Activated T-cell treated with anti-CD3 and anti-CD28 coated beads for 24 hours (primary cell): ENCODE results near the gene PLCB1.

ENCODE experiments used
- DNase-seq: peaks from one replicate; pipeline ENCODE4 v3.0.0-alpha.2; 2020; ENCODE audit warnings: low read depth

The PLCB1 gene

DNA sequence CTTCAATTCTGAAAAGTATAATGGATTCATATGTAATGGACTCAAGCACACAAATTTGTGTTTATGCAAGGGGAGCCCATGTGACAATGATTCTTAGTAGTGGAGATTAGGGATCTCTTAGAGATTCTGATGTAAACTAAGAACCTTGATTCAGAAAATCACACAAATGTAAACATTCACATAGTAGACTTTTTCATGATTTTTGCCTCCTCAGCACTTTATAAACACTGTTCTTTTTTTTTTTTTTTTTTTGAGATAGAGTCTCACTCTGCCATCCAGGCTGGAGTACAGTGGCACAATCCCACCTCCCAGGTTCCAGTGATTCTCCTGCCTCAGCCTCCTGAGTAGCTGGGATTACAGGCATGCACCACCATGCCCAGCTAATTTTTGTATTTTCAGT lies 766.8 kb downstream of the PLCB1 start:
- DNase-seq = no peak

DNA sequence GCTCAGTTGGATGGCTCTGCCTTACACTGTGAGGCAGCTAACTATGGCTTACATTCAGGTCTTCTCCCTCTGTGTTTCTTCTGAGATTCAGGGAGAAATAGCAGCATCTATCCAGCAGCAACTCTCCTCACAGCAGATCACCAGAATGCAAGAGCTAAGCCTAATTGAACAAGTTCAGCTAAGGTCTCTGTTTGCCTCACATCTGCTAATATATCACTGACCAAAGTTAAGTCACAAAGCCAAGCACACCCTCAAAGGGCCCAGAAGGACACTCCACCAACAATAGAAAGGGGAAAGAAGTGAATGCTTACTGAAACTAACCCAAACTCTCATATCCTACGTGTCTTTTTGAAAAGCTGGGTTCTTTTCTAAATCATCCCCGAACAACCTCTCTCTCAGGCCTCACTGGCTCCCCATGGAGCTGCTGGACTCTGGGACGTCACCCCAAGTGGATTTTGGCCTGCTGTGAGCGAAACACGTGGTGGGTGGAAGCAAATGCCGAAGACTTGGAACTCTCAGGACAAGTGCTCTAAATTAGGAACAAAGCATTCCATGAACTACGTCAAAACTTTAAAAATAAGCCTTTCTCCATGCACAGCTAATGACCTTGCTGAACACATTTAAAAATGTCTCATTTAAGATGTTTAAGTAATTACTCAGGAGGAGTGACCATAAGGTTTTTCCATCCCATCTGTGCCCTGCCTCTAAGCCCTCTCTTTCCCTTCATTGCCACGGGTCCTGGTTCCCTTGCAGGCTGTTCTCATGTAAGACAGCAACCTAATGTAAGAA lies 769.4 kb downstream of the PLCB1 start:
- DNase-seq = no peak

DNA sequence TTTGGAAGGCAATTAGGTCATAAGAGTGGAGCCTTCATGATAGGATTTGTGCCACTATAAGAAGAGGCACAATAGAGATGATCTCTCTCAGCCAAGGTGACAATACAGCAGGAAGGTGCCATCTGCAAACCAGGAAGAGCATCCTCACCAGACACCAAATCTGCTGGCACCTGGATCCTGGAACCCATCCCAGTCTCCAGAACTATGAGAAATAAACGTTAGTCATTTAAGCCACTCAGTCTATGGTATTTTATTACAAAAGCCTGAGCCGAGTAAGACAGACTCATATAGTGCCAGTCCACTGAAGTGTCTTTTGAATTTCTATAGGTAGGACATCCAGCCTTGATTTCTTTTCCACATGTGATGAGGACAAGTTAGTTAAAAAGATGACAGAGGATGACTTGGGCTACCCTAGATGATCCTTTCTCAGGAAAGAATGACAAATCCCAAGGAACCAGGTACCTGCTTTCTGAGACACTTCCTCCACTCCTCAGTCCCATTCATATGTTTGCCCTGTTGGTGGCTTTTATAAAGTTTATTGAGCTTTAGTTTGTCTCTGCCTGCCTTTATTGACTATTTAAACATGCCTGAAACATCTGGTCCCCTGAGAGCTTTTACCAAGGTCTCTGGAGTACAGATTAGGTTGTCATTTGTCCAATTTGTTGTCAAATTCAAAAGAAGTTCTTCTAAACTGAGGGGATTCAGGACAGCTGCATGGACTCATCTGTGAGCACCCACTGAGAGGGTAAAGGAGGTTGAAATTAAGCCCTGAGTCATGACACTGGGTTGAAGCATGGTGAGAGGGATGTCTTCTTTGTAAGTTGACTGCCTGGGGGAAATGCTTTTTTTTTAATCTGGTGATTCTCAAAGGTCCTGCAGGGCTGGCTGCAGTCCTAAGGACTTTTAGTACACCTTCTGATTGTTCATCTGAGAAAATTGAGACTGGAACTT lies 771.9 kb downstream of the PLCB1 start:
- no peak for DNase-seq

DNA sequence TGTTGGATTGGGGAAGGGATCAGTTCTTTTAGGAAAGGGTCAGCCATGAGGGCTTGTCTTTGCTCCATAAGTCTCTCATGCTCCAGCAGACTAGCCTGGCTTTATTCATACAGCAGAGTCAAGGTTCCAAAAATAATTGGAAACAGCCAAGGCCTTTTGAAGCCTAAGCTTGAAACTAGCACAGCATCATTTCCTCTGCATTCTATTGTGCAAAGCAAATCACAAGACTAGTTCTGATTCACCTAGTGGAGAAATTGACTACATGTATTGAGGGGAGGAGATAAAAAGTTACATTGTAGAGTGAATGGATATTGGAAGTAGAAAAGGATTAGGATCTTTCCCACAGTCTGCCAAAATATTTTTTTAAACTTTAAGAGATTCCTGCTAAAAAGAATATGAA lies 777.5 kb downstream of the PLCB1 start:
- DNase-seq = no peak

DNA sequence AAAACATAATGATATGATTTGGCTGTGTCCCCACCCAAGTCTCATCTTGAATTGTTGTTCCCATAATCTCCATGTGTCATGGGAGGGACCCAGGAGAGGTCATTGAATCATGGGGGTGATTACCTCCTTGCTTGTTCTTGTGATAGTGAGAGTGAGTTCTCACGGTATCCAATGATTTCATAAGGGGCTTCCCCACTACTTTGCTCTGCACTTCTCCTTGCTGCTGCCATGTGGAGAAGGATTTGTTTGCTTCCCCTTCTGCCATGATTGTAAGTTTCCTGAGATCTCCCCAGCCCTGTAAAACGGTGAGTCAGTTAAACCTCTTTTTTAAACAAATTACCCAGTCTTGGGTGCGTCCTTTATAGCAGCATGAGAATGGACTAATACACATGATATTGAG lies 780.0 kb downstream of the PLCB1 start:
- no peak for DNase-seq

DNA sequence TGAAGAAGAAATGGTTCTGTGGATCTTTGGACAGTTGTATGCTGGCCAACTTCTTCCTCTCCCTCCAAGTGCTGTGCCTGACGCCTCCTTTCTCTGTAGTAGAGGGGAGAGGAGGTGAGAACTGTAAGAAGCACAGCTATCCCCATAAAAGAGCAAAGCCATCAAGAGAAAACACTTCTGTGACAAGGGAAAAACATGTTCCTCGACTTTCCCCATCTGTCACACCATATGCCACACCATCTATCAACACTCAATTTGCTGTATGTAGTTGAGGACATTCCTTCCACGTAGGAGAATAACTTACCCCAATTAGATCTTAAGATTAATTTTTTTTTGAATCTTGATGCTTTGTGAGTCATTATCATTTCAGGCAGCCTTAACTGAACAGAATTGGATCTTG lies 780.7 kb downstream of the PLCB1 start:
- no peak for DNase-seq

DNA sequence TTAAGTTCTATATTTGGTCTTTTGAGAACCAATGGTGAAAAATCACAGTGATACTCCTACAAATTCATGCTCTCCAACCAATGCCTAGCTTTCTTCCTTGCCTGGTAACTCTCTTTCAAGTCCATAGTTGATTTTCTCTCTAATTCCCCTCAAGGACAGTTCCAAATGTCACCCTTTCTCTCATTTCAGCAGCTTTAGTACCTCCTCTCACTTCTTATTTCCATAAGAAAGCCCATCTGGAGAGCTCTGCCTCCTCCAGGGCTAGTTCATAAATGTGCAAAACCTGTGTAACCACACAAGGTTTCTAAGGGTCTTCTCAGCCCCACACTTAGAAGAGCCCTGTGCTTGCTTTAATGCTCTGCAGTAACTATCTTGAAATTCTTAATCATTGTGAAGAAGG lies 781.4 kb downstream of the PLCB1 start:
- no peak for DNase-seq

DNA sequence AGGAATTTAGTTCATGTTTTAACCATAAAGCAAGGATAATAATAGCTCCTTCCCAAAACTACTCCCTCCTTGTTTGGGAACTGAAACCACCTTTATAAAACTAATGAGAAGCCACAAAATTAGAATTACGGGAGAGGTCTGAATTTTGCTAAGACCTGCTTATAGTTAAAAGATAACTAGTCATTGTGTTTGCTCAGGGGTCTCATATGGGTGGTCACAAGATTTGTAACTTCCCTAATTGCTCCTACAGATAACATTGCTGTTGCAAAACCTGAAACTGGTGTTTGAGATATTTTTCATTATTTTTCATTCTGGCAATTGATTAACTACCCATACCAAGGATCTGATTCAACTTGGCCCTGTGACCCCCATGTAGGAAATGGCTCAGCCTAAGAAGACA lies 782.4 kb downstream of the PLCB1 start:
- no peak for DNase-seq

DNA sequence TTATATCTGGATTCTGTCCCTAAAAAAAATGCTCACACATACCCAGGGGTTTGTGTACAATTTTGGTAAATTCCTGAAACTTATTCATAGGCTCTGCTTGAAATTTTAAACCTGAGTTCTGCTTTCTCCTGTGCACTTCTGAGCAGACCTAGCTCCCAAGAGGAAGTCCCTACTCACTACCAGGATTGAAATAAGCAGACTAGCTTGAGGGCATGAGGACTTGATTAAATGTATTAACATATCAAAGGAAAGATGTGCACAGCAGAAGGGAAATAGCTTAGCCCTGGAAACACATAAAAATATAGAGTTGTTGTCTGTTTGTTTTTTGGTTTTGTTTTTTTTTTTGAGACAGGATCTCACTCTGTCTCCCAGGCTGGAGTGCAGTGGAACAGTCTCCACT lies 785.0 kb downstream of the PLCB1 start:
- DNase-seq = no peak

DNA sequence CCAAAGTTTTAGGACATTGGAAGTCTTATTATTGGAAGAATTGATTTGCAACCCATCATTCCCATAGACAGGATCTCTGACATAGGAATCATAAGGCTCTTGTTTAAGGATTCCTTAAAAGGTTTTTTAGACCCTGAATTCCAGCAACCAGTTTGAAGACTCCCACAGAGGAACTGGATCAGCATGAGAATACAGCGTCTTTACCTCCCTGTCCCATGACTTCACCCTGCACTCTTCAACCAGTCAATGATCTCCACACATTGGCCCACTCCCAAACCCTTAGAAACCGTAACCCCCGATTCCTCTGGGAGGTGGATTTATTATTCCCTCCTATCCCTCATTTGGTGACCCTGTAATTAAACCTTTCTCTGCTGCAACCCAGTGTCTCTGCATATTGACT lies 786.1 kb downstream of the PLCB1 start:
- no peak for DNase-seq

DNA sequence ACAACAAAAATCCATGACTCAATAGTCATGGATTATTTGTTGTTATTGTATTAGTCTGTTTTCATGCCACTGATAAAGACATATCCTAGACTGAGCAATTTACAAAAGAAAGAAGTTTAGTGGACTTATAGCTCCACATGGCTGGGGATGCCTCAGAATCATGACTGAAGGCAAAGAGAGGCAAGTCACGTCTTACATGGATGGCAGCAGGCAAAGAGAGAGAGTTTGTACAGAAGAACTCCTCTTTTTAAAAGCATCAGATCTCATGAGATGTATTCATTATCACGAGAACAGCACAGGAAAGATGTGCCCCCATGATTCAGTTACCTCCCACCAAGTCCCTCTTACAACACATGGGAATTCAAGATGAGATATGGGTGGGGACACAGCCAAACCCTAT lies 792.5 kb downstream of the PLCB1 start:
- no peak for DNase-seq

DNA sequence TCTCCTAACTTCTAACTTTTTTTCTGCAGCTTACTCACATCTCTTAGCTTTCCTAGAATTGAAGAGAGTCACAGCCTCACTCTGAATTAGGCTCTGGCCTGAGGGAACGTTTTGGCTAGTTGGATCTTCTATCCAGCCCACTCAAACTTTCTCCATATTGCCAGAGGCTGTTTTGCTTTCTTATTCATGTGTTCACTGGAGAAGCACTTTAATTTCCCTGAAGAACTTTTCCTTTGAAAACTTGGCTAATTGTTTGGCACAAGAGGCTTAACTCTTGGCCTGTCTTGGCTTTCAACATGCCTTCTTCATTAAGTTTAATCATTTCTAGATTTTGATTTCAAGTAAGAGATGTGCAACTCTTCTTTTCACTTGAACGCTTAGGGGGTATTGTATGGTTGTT lies 798.7 kb downstream of the PLCB1 start:
- no peak for DNase-seq

DNA sequence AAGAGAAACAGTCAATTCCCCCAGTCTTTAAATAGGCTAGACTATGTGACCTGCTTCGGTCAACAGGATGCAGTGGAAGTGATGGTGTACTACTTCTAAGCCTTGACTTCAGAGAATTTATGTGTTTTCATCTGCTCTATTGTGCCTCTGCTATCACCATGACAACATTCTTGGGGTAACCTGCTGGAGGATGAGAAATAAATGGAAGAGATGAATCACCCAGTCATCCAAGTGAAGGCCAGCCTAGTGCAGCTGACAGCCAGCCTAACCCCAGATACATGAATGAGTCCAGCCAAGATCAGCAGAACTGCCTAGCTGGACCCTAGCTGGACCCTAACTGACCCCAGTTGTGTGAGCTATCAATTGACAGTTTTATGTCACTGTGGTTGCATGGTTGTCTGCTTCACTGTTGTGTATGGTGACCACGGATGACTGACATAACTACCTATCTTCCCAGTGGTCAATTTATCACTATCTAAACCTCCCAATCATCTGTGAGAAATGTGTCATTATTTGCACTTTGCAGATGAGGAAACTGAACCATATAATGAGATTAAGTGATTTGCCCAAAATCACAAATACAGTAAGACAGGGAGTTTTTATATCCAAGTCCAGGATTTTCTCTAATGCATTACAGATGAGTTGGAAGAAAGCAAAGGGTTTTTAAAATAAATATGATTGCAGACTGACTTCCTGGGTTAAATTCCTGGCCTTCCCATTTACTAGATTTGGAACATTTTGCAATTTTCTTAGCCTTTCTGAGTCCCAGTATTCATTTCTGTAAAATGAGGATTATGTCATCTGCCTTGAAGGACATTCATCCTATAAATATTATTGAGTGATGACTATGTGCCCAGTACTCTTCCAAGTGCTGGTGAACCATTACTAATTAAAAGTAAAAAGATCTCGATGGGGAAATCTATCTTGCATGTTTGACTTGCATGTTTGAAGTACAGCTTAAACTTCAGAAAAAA lies 800.4 kb downstream of the PLCB1 start:
- no peak for DNase-seq

DNA sequence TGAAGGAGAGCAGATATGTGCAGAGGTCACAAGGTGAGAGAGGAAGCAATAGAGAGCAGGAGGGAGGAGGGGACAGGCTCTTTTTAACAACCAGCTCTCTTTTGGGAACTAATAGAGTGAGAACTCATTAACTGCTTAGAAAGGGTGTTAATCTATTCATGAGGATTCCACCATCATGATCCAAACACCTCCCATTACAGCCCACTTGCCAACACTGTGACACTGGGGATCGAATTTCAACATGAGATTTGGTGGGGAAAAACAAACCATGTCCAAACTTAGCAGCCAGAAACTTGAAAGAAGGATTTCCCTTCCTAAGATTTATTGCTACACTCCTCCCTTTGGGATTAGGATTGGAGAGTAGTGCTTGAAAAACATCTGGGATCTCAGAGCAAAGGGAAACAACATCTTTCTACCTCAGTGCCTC lies 801.3 kb downstream of the PLCB1 start:
- no peak for DNase-seq

DNA sequence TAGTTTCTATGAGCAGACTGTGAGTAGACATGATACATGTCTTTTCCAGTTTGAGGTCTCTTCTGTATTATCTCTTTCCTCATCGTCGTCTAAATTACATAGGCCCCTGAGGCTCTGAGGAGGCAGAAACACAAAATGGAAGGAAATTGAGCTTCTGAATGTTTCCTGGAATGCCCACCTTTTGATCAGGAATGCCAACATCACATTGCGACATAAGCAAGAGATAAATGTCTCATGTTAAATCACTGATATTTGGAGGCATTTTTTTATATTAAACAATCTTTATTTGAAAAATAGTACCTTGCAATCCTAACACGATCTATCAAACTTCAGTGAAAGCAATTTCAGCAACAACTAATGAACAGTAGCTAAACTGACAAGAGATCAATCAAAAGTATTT lies 802.3 kb downstream of the PLCB1 start:
- no peak for DNase-seq
